ENCODE measurements around the gene PRND. TPM values are rescaled to one million over a fixed set of nuclear protein-coding genes. Genes with fewer than 3 reads are reported as not detected.

PRND gene
- polyA plus RNA-seq, 3 donors: not detected

GRCh38 chr20:4729265-4729664 lies 7.6 kb downstream of the PRND start:
- Histone ChIP-seq H3K4me3 (replicated peaks in 1 of 3; ENCODE audit: low read depth in 2 of 3, low read length in 3 of 3) (no peak overlapping the region), H3K9ac (ENCODE audit: insufficient read depth, low read length, poor library complexity, severe bottlenecking) (no peak overlapping the region), H4K20me1 (ENCODE audit: insufficient read depth, low read length) (no peaks in the 10 kb centered on the region), H2AFZ (ENCODE audit: insufficient read depth, low read depth, low read length, poor library complexity, severe bottlenecking) (no peak overlapping the region), H3K36me3 (replicated peaks in 1 of 2; ENCODE audit: control insufficient read depth in 1 of 2, insufficient read depth in 2 of 2, low read length in 2 of 2) (no peaks in the 10 kb centered on the region), H3K9me3 (replicated peaks in 1 of 2; ENCODE audit: control insufficient read depth in 1 of 2, insufficient read depth in 1 of 2, low read length in 2 of 2) (no peaks in the 10 kb centered on the region), H3K4me2 (replicated peaks; ENCODE audit: extremely low read depth, low read length, poor library complexity, severe bottlenecking) (no peak overlapping the region), H3K27me3 (ENCODE audit: control insufficient read depth in 2 of 2, insufficient read depth in 2 of 2, low read length in 2 of 2) (peaks cover 6 to 18% of the 10 kb centered on the region in 2 donors), H3K79me2 (ENCODE audit: insufficient read depth, low read length) (no peaks in the 10 kb centered on the region), H3K27ac (ENCODE audit: low read depth in 1 of 2, low read length in 2 of 2) (no peak overlapping the region), H3K4me1 (ENCODE audit: control insufficient read depth in 1 of 2, insufficient read depth in 2 of 2, low read length in 2 of 2) (peaks cover 5 to 13% of the 10 kb centered on the region in 2 donors)
- DNase-seq: no peak
- H3K27me3 Mint-ChIP-seq (ENCODE audit: low read depth in 3 of 3): peaks cover 16 to 20% (median 17%) of the 10 kb centered on the region in 3 donors
- intact Hi-C loops (cut with micrococcal nuclease): no loop called here
- TF ChIP-seq, protein P1, sequence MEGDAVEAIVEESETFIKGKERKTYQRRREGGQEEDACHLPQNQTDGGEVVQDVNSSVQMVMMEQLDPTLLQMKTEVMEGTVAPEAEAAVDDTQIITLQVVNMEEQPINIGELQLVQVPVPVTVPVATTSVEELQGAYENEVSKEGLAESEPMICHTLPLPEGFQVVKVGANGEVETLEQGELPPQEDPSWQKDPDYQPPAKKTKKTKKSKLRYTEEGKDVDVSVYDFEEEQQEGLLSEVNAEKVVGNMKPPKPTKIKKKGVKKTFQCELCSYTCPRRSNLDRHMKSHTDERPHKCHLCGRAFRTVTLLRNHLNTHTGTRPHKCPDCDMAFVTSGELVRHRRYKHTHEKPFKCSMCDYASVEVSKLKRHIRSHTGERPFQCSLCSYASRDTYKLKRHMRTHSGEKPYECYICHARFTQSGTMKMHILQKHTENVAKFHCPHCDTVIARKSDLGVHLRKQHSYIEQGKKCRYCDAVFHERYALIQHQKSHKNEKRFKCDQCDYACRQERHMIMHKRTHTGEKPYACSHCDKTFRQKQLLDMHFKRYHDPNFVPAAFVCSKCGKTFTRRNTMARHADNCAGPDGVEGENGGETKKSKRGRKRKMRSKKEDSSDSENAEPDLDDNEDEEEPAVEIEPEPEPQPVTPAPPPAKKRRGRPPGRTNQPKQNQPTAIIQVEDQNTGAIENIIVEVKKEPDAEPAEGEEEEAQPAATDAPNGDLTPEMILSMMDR (IDR thresholded peaks at IDR 0.05): no peak
- WGBS (ENCODE audit: insufficient coverage): 95% methylated on average over 4 of the region's 5 CpGs
- no peaks in the 10 kb centered on the region for H3K36me3 Mint-ChIP-seq
- H3K9me3 Mint-ChIP-seq: no peaks in the 10 kb centered on the region
- H3K4me3 Mint-ChIP-seq: no peak overlapping the region
- peak overlapping the region in 2 of 7 donors; percentile 24 to 63 for H3K27ac Mint-ChIP-seq
- H3K4me1 Mint-ChIP-seq: peaks cover 15% of the 10 kb centered on the region

DNA sequence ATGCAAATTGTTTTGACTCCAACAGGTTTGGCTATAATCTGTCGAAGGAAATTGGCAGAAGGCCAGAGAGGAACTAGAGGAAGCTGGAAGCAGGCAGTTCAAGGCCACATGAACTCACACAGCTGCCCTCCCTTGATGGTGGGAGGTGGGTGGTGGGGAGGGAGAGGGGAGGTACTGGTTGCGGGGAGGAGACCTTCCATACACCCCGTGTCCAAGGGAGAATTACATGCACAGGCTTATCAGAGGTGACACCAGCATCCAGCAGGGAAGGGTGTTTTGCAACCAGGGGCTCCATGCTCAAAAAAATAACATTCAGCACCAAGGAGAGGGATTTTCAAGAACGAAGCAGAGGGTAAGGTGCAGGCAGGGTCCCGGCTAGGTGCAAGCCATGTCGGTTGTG lies 9.1 kb downstream of the PRND start:
- Histone ChIP-seq H4K20me1 (ENCODE audit: insufficient read depth, low read length) (no peaks in the 10 kb centered on the region), H3K4me1 (ENCODE audit: control insufficient read depth in 1 of 2, insufficient read depth in 2 of 2, low read length in 2 of 2) (peaks cover 5 to 13% of the 10 kb centered on the region in 2 donors), H3K9me3 (replicated peaks in 1 of 2; ENCODE audit: control insufficient read depth in 1 of 2, insufficient read depth in 1 of 2, low read length in 2 of 2) (no peaks in the 10 kb centered on the region), H3K27me3 (ENCODE audit: control insufficient read depth in 2 of 2, insufficient read depth in 2 of 2, low read length in 2 of 2) (peaks cover 6 to 18% of the 10 kb centered on the region in 2 donors), H3K4me3 (replicated peaks in 1 of 3; ENCODE audit: low read depth in 2 of 3, low read length in 3 of 3) (no peak overlapping the region), H3K9ac (ENCODE audit: insufficient read depth, low read length, poor library complexity, severe bottlenecking) (no peak overlapping the region), H3K4me2 (replicated peaks; ENCODE audit: extremely low read depth, low read length, poor library complexity, severe bottlenecking) (no peak overlapping the region), H3K27ac (ENCODE audit: low read depth in 1 of 2, low read length in 2 of 2) (no peak overlapping the region), H3K36me3 (replicated peaks in 1 of 2; ENCODE audit: control insufficient read depth in 1 of 2, insufficient read depth in 2 of 2, low read length in 2 of 2) (no peaks in the 10 kb centered on the region), H2AFZ (ENCODE audit: insufficient read depth, low read depth, low read length, poor library complexity, severe bottlenecking) (no peak overlapping the region), H3K79me2 (ENCODE audit: insufficient read depth, low read length) (no peaks in the 10 kb centered on the region)
- H3K36me3 Mint-ChIP-seq: no peaks in the 10 kb centered on the region
- TF ChIP-seq, protein P1 (IDR thresholded peaks at IDR 0.05): no peak
- H3K27ac Mint-ChIP-seq: no peak overlapping the region
- WGBS (ENCODE audit: insufficient coverage): 0% methylated on average over 2 of the region's 6 CpGs
- H3K27me3 Mint-ChIP-seq (ENCODE audit: low read depth in 3 of 3): peaks cover 18 to 25% (median 18%) of the 10 kb centered on the region in 3 donors
- intact Hi-C loops (cut with micrococcal nuclease): no loop called here
- no peaks in the 10 kb centered on the region for H3K9me3 Mint-ChIP-seq
- DNase-seq: no peak
- H3K4me3 Mint-ChIP-seq: no peak overlapping the region
- peaks cover 15% of the 10 kb centered on the region for H3K4me1 Mint-ChIP-seq

Measured in CD14-positive monocyte (primary cell).